GM12865 (cell line): ENCODE measurements around the gene HIC1.

Experiments
- DNase-seq: peaks from one replicate; pipeline ENCODE4 v3.0.0; 2010; ENCODE audit warnings: low read depth
- H3K4me3 ChIP-seq: 2 replicates; pipeline ENCODE4 v1.5.1; 2011; ENCODE audit warnings: mild to moderate bottlenecking, low read depth, low read length, control low read depth
- CTCF ChIP-seq: IDR thresholded peaks from 2 replicates; pipeline ENCODE4 v1.5.1; 2011; ENCODE audit warnings: low read length, control low read depth, low read depth, inconsistent platforms; ENCODE audit not compliant: insufficient read depth; ENCODE audit errors: missing control alignments

The HIC1 gene

GRCh38 chr17:2062571-2063183 lies 7.8 kb downstream of the HIC1 start:
- DNase-seq: no peak
- H3K4me3 ChIP-seq: no peak overlapping the region
- no peak for TF ChIP-seq CTCF

- no peak for DNase-seq
- no peak for TF ChIP-seq CTCF
- no peak overlapping the region for H3K4me3 ChIP-seq
Observed at GRCh38 chr17:2063261-2064146, 8.6 kb downstream of the HIC1 start.

GRCh38 chr17:2064147-2064489 lies 9.2 kb downstream of the HIC1 start:
- TF ChIP-seq CTCF: no peak
- DNase-seq: no peak
- H3K4me3 ChIP-seq: no peak overlapping the region

GRCh38 chr17:2064520-2064971 lies 9.6 kb downstream of the HIC1 start:
- DNase-seq: no peak
- no peak for TF ChIP-seq CTCF
- no peak overlapping the region for H3K4me3 ChIP-seq

GRCh38 chr17:2064980-2065785 lies 10.3 kb downstream of the HIC1 start:
- H3K4me3 ChIP-seq: no peak overlapping the region
- DNase-seq: peak; percentile 81
- peak; percentile 64 for TF ChIP-seq CTCF

- DNase-seq: no peak
- no peak overlapping the region for H3K4me3 ChIP-seq
- no peak for TF ChIP-seq CTCF
Observed at GRCh38 chr17:2065949-2066400, 11.1 kb downstream of the HIC1 start.
